Lower leg skin (tissue), 4 donors: Measurements from ENCODE around the gene TNFSF11. TPM values are rescaled to one million over a fixed set of nuclear protein-coding genes. Genes with fewer than 3 reads are reported as not detected.
"Not testable (repeated sequence)": the region's sequence is repeated elsewhere in the genome, so short reads cannot be mapped to it uniquely, and the experiment has no call there.

Experiments used
- DNase-seq, 2 donors: peaks; one replicate each; pipeline ENCODE4 v3.0.0-alpha.2; 2019; ENCODE audit warnings: low spot score in 2 of 2
- H3K4me3 ChIP-seq: fragments of 200-600 bp; sonication (generic); 2 replicates; pipeline ENCODE4 v1.5.1; 2017; ENCODE audit warnings: mild to moderate bottlenecking, low read depth; ENCODE audit not compliant: poor library complexity, severe bottlenecking
- CTCF ChIP-seq, 3 donors: fragments of 450-650 bp; IDR thresholded peaks; one replicate each; pipeline ENCODE4 v1.5.1; 2016; ENCODE audit warnings: antibody characterized with exemption in 3 of 3, mild to moderate bottlenecking in 3 of 3, moderate library complexity in 2 of 3
- POLR2A ChIP-seq, 2 donors: fragments of 450-650 bp; IDR thresholded peaks; one replicate each; pipeline ENCODE4 v1.6.1; 2016 to 2017; ENCODE audit warnings: antibody characterized with exemption in 2 of 2, mild to moderate bottlenecking in 1 of 2, moderate library complexity in 1 of 2
- WGBS, 2 donors: methylation state at CpG; one replicate each; pipeline ENCODE4 v1.1.5; 2018; 5-methylcytosine and 5-hydroxymethylcytosine counted together
- intact Hi-C: fragments of 100-400 bp; cut with DNase I; formaldehyde crosslinking; loops from one replicate; pipeline ENCODE4 v1.15.0; 2023; ENCODE audit warnings: low total_unique reads
- total RNA-seq, 4 donors: library from RNA; depleted of rRNA; stranded (reverse); fragments of >200 nt; gene quantifications; one replicate each; pipeline ENCODE4 v1.1.0, GENCODE V29; 2016

The TNFSF11 gene
- total RNA-seq, 4 donors from 2014 or later = 0.23 to 0.39 TPM; not detected in 2

- DNase-seq = no peak
- TF ChIP-seq POLR2A (IDR thresholded peaks at IDR 0.05) = no peak
- TF ChIP-seq CTCF (IDR thresholded peaks at IDR 0.05) = no peak
- intact Hi-C loops = no loop called here
- no peak overlapping the region for H3K4me3 ChIP-seq
- WGBS, 2 donors = 88 to 91% methylated on average over 2 of the region's 2 CpGs
These were observed 22.3 kb upstream of the TNFSF11 start for GRCh38 chr13:42551611-42552010.

GRCh38 chr13:42553098-42554046, 20.6 kb upstream of the TNFSF11 start:
- WGBS, 2 donors = 83 to 87% methylated on average over 3 of the region's 3 CpGs
- TF ChIP-seq POLR2A (IDR thresholded peaks at IDR 0.05) (no peak), CTCF (IDR thresholded peaks at IDR 0.05) (no peak)
- H3K4me3 ChIP-seq = no peak overlapping the region
- intact Hi-C loops = no loop called here
- no peak for DNase-seq

- TF ChIP-seq CTCF (IDR thresholded peaks at IDR 0.05) = no peak
- TF ChIP-seq POLR2A (IDR thresholded peaks at IDR 0.05) = no peak
- intact Hi-C loops = no loop called here
- no peak for DNase-seq
- no peak overlapping the region for H3K4me3 ChIP-seq
These were observed 14.9 kb upstream of the TNFSF11 start for GRCh38 chr13:42559057-42559456.

GRCh38 chr13:42559573-42560218, 14.3 kb upstream of the TNFSF11 start:
- intact Hi-C loops, DNase-seq, H3K4me3 ChIP-seq: not testable (repeated sequence)
- 93 to 95% methylated on average over 22 to 27 of the region's 36 CpGs for WGBS, 2 donors

- H3K4me3 ChIP-seq, intact Hi-C loops, DNase-seq: not testable (repeated sequence)
- 72 to 73% methylated on average over 6 of the region's 6 CpGs for WGBS, 2 donors
These were observed 13.6 kb upstream of the TNFSF11 start for GRCh38 chr13:42560320-42560719.

GRCh38 chr13:42561752-42562467, 12.0 kb upstream of the TNFSF11 start:
- DNase-seq = no peak
- intact Hi-C loops = no loop called here
- no peak overlapping the region for H3K4me3 ChIP-seq
- no peak for TF ChIP-seq CTCF (IDR thresholded peaks at IDR 0.05)
- TF ChIP-seq POLR2A (IDR thresholded peaks at IDR 0.05) = no peak
- WGBS, 2 donors = 55 to 56% methylated on average over 3 of the region's 3 CpGs
